Lower lobe of right lung (tissue), 2 donors: ENCODE results near the gene TPSD1. TPM values are rescaled to one million over a fixed set of nuclear protein-coding genes. Genes with fewer than 3 reads are reported as not detected.

Source experiments
- ATAC-seq, 2 donors: fragments of 200-7000 bp; cut with Tn5 transposase; one replicate each; pipeline ENCODE4 v1.9.1; 2020 to 2022; ENCODE audit warnings: mild to moderate bottlenecking in 2 of 2, moderate library complexity in 2 of 2
- DNase-seq: peaks from one replicate; pipeline ENCODE4 v3.0.0-alpha.2; 2020
- H3K27ac ChIP-seq: fragments of 200-600 bp; one replicate; pipeline ENCODE4 v1.8.0; 2022
- H3K27me3 ChIP-seq: fragments of 200-600 bp; one replicate; pipeline ENCODE4 v1.8.0; 2022; ENCODE audit warnings: low read depth
- H3K36me3 ChIP-seq: fragments of 200-600 bp; one replicate; pipeline ENCODE4 v1.8.0; 2022; ENCODE audit warnings: mild to moderate bottlenecking
- H3K4me1 ChIP-seq: fragments of 200-600 bp; one replicate; pipeline ENCODE4 v1.8.0; 2022
- H3K4me3 ChIP-seq: fragments of 200-600 bp; one replicate; pipeline ENCODE4 v1.8.0; 2022; ENCODE audit warnings: mild to moderate bottlenecking
- H3K9me3 ChIP-seq: fragments of 200-600 bp; one replicate; pipeline ENCODE4 v1.8.0; 2022
- intact Hi-C: fragments of 100-400 bp; cut with DNase I; formaldehyde crosslinking; loops from one replicate; pipeline ENCODE4 v1.11.0; 2022
- total RNA-seq: library from RNA; stranded (reverse); fragmentation: NEBNext Ultra II Directional; extraction: Animal tissue kit (Norgen Biotek cat#: 25700); gene quantifications from one replicate; pipeline ENCODE4 v1.2.1, GENCODE V29; 2021
- TF ChIP-seq, protein P1 (sequence below): fragments of 200-600 bp; IDR thresholded peaks from one replicate; pipeline ENCODE4 v1.8.0; 2022; ENCODE audit warnings: antibody characterized with exemption, mild to moderate bottlenecking
- donor health status: DM: no; HTN: yes; CAD: no; lungs with severe emphysema.

Gene TPSD1
- total RNA-seq, 1 donor from 2014 or later, result 9.6 TPM

DNA sequence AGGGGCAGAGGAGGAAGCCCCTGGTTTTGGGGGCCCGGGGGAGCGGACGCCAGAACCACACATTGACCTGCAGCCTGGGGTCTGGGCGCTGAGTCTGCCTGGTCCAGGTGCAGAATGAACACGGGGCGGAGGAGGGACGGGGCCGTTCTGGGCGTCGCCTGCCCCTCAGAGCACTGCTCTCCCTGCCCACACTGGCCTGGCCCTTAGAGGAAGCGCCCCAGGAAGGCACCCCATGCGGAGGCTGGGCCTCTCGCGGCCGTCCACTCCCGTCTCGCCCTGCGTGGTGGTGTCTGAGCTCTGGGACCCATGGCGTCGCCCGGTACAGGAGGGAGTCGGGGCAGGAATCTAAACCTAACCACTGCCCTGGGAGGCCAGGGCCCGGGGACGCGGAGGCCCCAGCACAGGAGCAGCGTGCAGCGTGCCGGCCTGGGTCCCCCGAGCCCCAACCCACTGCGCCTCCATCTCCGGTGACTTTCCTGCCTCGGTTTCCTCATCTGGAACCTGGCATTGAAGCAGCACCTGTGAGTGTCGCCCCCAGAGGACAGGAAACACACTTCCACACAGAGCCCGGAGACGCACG, 4.3 kb downstream of the TPSD1 start:
- DNase-seq (no peak), ATAC-seq (no peak)
- TF ChIP-seq, protein P1, sequence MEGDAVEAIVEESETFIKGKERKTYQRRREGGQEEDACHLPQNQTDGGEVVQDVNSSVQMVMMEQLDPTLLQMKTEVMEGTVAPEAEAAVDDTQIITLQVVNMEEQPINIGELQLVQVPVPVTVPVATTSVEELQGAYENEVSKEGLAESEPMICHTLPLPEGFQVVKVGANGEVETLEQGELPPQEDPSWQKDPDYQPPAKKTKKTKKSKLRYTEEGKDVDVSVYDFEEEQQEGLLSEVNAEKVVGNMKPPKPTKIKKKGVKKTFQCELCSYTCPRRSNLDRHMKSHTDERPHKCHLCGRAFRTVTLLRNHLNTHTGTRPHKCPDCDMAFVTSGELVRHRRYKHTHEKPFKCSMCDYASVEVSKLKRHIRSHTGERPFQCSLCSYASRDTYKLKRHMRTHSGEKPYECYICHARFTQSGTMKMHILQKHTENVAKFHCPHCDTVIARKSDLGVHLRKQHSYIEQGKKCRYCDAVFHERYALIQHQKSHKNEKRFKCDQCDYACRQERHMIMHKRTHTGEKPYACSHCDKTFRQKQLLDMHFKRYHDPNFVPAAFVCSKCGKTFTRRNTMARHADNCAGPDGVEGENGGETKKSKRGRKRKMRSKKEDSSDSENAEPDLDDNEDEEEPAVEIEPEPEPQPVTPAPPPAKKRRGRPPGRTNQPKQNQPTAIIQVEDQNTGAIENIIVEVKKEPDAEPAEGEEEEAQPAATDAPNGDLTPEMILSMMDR, result no peak
- Histone ChIP-seq H3K4me1 (no peaks in the 10 kb centered on the region), H3K27me3 (peaks cover 62% of the 10 kb centered on the region), H3K9me3 (no peaks in the 10 kb centered on the region), H3K4me3 (no peak overlapping the region), H3K27ac (no peak overlapping the region), H3K36me3 (no peaks in the 10 kb centered on the region)
- intact Hi-C loops, result no loop called here

DNA sequence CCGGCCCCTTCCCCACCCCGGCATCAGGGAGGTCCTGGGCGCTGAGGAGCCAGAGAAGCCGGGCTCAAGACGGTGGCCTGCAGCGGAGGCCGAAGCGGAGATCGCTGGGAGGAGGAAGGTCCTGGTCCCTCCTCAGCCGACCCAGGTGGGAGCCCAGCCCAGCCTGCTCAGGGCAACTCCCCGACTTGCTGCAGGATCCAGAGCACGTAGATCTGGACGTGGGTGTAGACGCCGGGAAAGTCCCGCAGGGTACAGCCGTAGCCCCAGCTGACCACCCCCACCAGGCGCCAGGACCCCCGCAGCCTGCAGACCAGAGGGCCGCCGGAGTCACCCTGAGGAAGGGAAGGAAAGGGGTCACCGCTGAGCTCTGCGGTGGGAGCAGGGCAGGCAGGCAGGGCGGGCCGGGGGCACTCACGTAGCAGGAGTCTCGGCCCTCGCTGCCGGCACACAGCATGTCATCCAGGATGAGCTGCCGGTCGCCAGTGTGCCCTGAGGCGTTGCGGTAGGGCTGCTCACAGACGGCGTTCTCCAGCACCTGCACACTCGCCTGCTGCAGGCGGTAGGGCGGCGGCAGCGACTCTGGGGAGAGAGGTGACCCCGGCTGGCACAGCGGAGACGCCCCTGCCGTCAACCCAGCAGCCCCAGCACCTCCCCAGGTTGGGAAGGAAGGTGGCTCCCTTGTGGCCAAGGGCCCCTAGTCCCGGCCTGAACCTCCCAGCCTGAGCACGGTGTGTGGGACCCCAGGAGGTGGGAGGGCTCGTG, 5.4 kb downstream of the TPSD1 start:
- Histone ChIP-seq H3K9me3 (no peaks in the 10 kb centered on the region), H3K27ac (no peak overlapping the region), H3K27me3 (peaks cover 62% of the 10 kb centered on the region), H3K4me1 (no peaks in the 10 kb centered on the region), H3K36me3 (no peaks in the 10 kb centered on the region), H3K4me3 (no peak overlapping the region)
- DNase-seq (no peak), ATAC-seq (no peak)
- intact Hi-C loops, result no loop called here
- TF ChIP-seq, protein P1, result no peak

DNA sequence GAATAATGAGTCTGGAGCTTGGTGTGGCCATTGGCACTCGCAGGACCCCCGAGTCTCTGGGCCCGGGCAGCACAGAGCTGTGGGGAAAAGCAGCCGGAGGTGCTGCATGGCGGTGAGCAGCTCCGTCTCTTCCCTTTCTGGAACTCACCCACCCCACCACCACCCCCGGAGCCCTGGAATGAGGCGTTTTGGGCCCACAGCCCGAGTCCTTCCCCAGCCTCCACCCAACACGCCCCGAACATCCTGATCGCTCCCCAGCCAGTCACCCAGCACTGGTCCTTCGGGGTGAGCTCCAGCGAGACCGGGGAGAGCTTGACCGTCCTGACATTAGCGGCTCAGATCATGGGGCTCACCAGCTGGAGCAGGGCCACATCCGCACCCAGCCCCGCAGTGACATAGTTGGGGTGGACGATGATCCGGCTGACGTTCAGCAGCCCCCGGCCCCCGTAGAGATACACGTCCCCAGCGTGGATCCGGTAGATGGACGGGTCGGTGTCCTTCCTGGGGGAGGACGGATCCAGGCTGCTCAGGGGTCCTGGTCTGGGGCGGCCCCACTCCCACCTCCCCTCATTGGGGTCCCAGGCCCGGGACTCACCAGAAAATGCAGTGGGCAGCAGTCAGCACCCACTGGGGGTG, 6.5 kb downstream of the TPSD1 start:
- no peak for DNase-seq

DNA sequence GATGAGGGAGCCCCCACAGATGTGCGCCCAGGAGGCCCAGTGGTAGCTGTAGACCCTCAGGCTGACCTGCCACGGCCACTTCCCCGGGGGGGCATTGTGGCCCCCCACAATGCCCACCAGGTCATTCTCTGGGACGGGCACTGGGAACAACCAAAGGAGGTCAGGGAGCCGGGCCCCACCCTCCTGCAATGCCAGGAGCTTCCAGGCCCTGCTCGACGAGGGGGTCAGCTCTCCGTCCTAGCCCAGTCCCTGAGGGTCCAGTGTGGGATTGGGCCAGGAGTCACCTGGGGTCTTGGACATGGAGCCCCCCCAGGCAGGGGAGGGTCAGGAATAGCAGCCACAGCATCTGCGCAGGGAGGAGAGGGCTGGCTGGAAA, 7.0 kb downstream of the TPSD1 start:
- no peak overlapping the region for H3K27ac ChIP-seq
- H3K9me3 ChIP-seq, result no peaks in the 10 kb centered on the region
- DNase-seq, result no peak
- H3K4me1 ChIP-seq, result no peaks in the 10 kb centered on the region
- H3K27me3 ChIP-seq, result peaks cover 53% of the 10 kb centered on the region
- H3K4me3 ChIP-seq, result no peak overlapping the region
- H3K36me3 ChIP-seq, result no peaks in the 10 kb centered on the region
- no peak for ATAC-seq
- TF ChIP-seq, protein P1, result no peak
- intact Hi-C loops, result no loop called here

More for the DNA sequence above, 6.5 kb downstream of the TPSD1 start:
- H3K27ac ChIP-seq, result no peak overlapping the region
- no peaks in the 10 kb centered on the region for H3K9me3 ChIP-seq
- no peak overlapping the region for H3K4me3 ChIP-seq
- peaks cover 58% of the 10 kb centered on the region for H3K27me3 ChIP-seq
- ATAC-seq, result no peak
- no peaks in the 10 kb centered on the region for H3K4me1 ChIP-seq
- TF ChIP-seq, protein P1, result no peak
- intact Hi-C loops, result no loop called here
- H3K36me3 ChIP-seq, result no peaks in the 10 kb centered on the region

DNA sequence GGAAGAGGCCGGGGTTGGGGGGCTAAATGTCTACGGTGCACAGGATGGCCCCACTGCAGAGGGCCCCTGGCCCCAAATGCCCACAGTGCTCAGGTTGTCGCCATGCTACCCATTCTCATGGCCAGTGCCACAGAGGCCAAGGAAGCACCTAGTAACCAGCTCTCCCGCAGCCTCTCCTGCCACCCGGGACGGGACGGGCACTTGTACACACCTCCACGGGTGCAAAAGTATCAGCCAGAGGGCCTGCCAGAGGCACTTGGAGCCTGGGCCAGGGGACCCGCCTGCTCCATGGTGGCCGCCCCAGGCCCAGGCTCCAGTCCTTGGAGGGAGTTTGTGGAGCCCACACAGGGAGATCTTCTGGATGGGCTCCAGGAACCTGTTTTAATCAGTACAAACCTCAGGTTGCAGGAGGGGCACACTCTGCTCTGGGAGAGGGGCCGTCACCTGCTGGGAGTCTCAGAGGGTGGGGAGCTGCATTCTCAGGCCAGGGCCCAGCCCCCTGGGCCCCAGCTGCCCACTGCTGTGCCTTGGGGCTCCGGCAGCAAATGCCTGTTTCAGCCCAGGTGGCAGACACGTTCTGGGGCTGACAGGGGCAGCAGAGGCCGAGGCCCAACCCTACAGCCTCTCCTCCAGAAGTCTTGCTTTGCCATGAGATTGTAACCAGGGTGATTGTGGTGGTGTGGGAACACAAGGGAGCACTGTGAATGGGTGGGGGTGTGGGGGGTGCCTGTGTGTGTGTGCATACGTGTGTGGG, 7.9 kb downstream of the TPSD1 start:
- no peaks in the 10 kb centered on the region for H3K9me3 ChIP-seq
- no peaks in the 10 kb centered on the region for H3K4me1 ChIP-seq
- DNase-seq (no peak), ATAC-seq (no peak)
- H3K4me3 ChIP-seq, result no peak overlapping the region
- TF ChIP-seq, protein P1, result no peak
- no peaks in the 10 kb centered on the region for H3K36me3 ChIP-seq
- H3K27me3 ChIP-seq, result peaks cover 53% of the 10 kb centered on the region
- intact Hi-C loops, result no loop called here
- no peak overlapping the region for H3K27ac ChIP-seq
